Endodermal cell (in vitro differentiated cells): Measurements from ENCODE around the gene PLCXD1. TPM values are rescaled to one million over a fixed set of nuclear protein-coding genes. Genes with fewer than 3 reads are reported as not detected.
"Not testable (repeated sequence)": the region's sequence is repeated elsewhere in the genome, so short reads cannot be mapped to it uniquely, and the experiment has no call there.

Experiments
- DNase-seq: peaks from one replicate; pipeline ENCODE4 v3.0.0-alpha.2; 2017
- H3K27ac ChIP-seq: 2 replicates; pipeline ENCODE4 v1.5.1; 2013; ENCODE audit warnings: mild to moderate bottlenecking, low read depth, low read length, moderate library complexity
- H3K27me3 ChIP-seq: 2 replicates; pipeline ENCODE4 v1.6.1; 2013; ENCODE audit warnings: mild to moderate bottlenecking, low read length, moderate library complexity; ENCODE audit not compliant: insufficient read depth, control insufficient read depth, poor library complexity, severe bottlenecking
- H3K36me3 ChIP-seq: 2 replicates; pipeline ENCODE4 v1.7.0; 2013; ENCODE audit warnings: mild to moderate bottlenecking, low read length, moderate library complexity; ENCODE audit not compliant: control insufficient read depth, insufficient read depth
- H3K4me1 ChIP-seq: one replicate; pipeline ENCODE4 v1.7.0; 2013; ENCODE audit warnings: low read length; ENCODE audit not compliant: control insufficient read depth, insufficient read depth
- H3K4me3 ChIP-seq: 2 replicates; pipeline ENCODE4 v1.5.1; 2013; ENCODE audit warnings: mild to moderate bottlenecking, low read length, moderate library complexity
- H3K9ac ChIP-seq: 2 replicates; pipeline ENCODE4 v1.6.1; 2013; ENCODE audit warnings: mild to moderate bottlenecking, low read length, moderate library complexity; ENCODE audit not compliant: poor library complexity, severe bottlenecking; ENCODE audit errors: extremely low read depth
- H3K9me3 ChIP-seq: 2 replicates; pipeline ENCODE4 v1.6.1; 2013; ENCODE audit warnings: mild to moderate bottlenecking, low read length, moderate library complexity; ENCODE audit not compliant: control insufficient read depth
- H3K27ac Mint-ChIP-seq: 2 replicates; pipeline ENCODE4 v1.8.0; 2020; ENCODE audit warnings: mixed read lengths
- H3K27me3 Mint-ChIP-seq: 2 replicates; pipeline ENCODE4 v1.8.0; 2021; ENCODE audit warnings: mild to moderate bottlenecking, mixed read lengths; ENCODE audit not compliant: insufficient read depth
- H3K36me3 Mint-ChIP-seq: 2 replicates; pipeline ENCODE4 v1.8.0; 2020; ENCODE audit warnings: low read depth, mixed read lengths
- H3K4me1 Mint-ChIP-seq: 2 replicates; pipeline ENCODE4 v1.8.0; 2020; ENCODE audit warnings: mixed read lengths
- H3K4me3 Mint-ChIP-seq: 2 replicates; pipeline ENCODE4 v1.8.0; 2020; ENCODE audit warnings: mild to moderate bottlenecking, moderate library complexity, mixed read lengths
- H3K9me3 Mint-ChIP-seq: 2 replicates; pipeline ENCODE4 v1.8.0; 2020; ENCODE audit warnings: mild to moderate bottlenecking, mixed read lengths
- WGBS, 2 experiments: methylation state at CpG; one replicate each; pipeline versions ENCODE4 v1.1.5 to v1.1.7; 2013; ENCODE audit warnings: missing lambda C conversion rate in 2 of 2, mixed read lengths in 1 of 2; ENCODE audit not compliant: insufficient coverage in 1 of 2, insufficient read length in 1 of 2; 5-methylcytosine and 5-hydroxymethylcytosine counted together
- total RNA-seq, 2 donors: library from RNA; stranded (reverse); fragmentation: NEBNext Ultra II Directional in 1 of 2; extraction: Animal tissue kit (Norgen Biotek cat#: 25700) in 1 of 2; gene quantifications; 2 replicates in 1 of 2; 3 replicates in 1 of 2; pipeline ENCODE4 v1.2.1, GENCODE V29; 2021
- TF ChIP-seq, protein P1 (sequence below): fragments of 200-600 bp; sonication (generic); conservative IDR thresholded peaks from 2 replicates; pipeline ENCODE4 v1.5.0; 2021; ENCODE audit warnings: antibody characterized with exemption, mild to moderate bottlenecking

The PLCXD1 gene
- total RNA-seq, 2 donors from 2014 or later, result 70.3 to 96.9 TPM

- 79 to 82% methylated on average over 11 to 12 of the region's 12 CpGs for WGBS, 2 experiments
- DNase-seq, result peak; percentile 58
- Mint-ChIP-seq H3K27me3 (no peaks in the 10 kb centered on the region), H3K27ac (peak overlapping the region; percentile 88), H3K9me3 (no peaks in the 10 kb centered on the region), H3K36me3 (no peaks in the 10 kb centered on the region), H3K4me3 (no peak overlapping the region), H3K4me1 (peaks cover 13% of the 10 kb centered on the region)
- peak overlapping the region; percentile 83 for H3K27ac ChIP-seq
- no peak overlapping the region for H3K4me3 ChIP-seq
- no peaks in the 10 kb centered on the region for H3K4me1 ChIP-seq
- TF ChIP-seq, protein P1, sequence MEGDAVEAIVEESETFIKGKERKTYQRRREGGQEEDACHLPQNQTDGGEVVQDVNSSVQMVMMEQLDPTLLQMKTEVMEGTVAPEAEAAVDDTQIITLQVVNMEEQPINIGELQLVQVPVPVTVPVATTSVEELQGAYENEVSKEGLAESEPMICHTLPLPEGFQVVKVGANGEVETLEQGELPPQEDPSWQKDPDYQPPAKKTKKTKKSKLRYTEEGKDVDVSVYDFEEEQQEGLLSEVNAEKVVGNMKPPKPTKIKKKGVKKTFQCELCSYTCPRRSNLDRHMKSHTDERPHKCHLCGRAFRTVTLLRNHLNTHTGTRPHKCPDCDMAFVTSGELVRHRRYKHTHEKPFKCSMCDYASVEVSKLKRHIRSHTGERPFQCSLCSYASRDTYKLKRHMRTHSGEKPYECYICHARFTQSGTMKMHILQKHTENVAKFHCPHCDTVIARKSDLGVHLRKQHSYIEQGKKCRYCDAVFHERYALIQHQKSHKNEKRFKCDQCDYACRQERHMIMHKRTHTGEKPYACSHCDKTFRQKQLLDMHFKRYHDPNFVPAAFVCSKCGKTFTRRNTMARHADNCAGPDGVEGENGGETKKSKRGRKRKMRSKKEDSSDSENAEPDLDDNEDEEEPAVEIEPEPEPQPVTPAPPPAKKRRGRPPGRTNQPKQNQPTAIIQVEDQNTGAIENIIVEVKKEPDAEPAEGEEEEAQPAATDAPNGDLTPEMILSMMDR, result no peak
- H3K36me3 ChIP-seq, result no peaks in the 10 kb centered on the region
- no peaks in the 10 kb centered on the region for H3K9me3 ChIP-seq
- H3K27me3 ChIP-seq, result no peaks in the 10 kb centered on the region
- peak overlapping the region; percentile 11 for H3K9ac ChIP-seq
These were observed 19.2 kb upstream of the PLCXD1 start for GRCh38 chrX:261919-262352.

DNA sequence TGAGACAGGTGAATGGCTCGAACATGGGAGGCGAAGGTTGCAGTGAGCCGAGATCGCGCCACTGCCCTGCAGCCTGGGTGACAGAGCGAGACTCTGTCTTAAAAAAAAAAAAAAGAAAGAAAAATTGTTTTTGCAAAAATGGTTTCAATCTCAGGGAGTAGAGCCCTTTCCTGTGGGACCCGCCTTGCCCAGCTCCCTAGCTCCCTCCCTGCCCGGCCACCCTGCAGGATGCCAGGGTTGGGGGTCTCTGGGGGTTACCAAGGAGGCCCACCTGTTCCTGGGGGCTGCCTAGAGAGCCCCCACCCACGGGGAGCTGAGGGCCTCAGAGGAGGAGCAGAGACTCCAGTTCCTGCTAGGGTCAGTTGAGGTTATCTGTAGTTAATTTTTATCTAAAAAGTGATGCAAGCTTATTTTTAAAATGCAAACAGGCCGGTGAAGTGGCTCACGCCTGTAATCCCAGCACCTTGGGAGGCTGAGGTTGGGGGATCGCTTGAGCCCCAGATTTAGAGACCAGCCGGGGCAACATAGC lies 18.7 kb upstream of the PLCXD1 start:
- H3K4me1 Mint-ChIP-seq, result peaks cover 13% of the 10 kb centered on the region
- Histone ChIP-seq H3K9ac (peak overlapping the region; percentile 11), H3K4me1 (no peaks in the 10 kb centered on the region), H3K36me3 (no peaks in the 10 kb centered on the region), H3K4me3 (no peak overlapping the region), H3K9me3 (no peaks in the 10 kb centered on the region), H3K27ac (no peak overlapping the region), H3K27me3 (no peaks in the 10 kb centered on the region)
- H3K9me3 Mint-ChIP-seq, result no peaks in the 10 kb centered on the region
- TF ChIP-seq, protein P1, result no peak
- H3K36me3 Mint-ChIP-seq, result no peaks in the 10 kb centered on the region
- peak; percentile 49 for DNase-seq
- H3K27ac Mint-ChIP-seq, result no peak overlapping the region
- WGBS, 2 experiments, result 88 to 93% methylated on average over 7 to 12 of the region's 13 CpGs
- H3K27me3 Mint-ChIP-seq, result no peaks in the 10 kb centered on the region
- H3K4me3 Mint-ChIP-seq, result no peak overlapping the region

DNA sequence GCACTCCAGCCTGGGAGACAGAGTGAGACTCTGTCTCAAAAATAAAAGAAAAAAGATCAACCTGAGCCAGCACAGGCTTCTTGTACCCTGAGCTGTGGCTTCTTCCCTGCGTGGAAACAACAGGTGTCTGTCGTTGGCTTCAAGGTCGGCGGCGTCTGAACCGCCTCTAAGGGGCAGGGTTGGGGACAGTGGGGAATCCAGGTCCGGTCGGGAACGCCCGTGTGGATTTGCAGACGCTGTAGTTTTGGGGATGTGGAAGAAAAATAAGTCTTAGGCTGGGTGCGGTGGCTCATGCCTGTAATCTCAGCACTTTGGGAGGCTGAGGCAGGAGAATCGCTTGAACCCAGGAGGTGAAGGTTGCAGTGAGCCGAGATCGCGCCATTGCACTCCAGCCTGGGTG lies 17.2 kb upstream of the PLCXD1 start:
- H3K9ac ChIP-seq, H3K9me3 ChIP-seq, H3K9me3 Mint-ChIP-seq, H3K27me3 Mint-ChIP-seq, H3K27me3 ChIP-seq, H3K36me3 Mint-ChIP-seq, H3K27ac Mint-ChIP-seq, H3K36me3 ChIP-seq, H3K27ac ChIP-seq, H3K4me1 ChIP-seq, H3K4me3 Mint-ChIP-seq, H3K4me3 ChIP-seq: not testable (repeated sequence)
- peak; percentile 41 for DNase-seq
- WGBS, 2 experiments, result 90 to 93% methylated on average over 13 to 16 of the region's 16 CpGs
- peaks cover 13% of the 10 kb centered on the region for H3K4me1 Mint-ChIP-seq
